ENCODE results near the gene NUTM1.

The NUTM1 gene, protein sequence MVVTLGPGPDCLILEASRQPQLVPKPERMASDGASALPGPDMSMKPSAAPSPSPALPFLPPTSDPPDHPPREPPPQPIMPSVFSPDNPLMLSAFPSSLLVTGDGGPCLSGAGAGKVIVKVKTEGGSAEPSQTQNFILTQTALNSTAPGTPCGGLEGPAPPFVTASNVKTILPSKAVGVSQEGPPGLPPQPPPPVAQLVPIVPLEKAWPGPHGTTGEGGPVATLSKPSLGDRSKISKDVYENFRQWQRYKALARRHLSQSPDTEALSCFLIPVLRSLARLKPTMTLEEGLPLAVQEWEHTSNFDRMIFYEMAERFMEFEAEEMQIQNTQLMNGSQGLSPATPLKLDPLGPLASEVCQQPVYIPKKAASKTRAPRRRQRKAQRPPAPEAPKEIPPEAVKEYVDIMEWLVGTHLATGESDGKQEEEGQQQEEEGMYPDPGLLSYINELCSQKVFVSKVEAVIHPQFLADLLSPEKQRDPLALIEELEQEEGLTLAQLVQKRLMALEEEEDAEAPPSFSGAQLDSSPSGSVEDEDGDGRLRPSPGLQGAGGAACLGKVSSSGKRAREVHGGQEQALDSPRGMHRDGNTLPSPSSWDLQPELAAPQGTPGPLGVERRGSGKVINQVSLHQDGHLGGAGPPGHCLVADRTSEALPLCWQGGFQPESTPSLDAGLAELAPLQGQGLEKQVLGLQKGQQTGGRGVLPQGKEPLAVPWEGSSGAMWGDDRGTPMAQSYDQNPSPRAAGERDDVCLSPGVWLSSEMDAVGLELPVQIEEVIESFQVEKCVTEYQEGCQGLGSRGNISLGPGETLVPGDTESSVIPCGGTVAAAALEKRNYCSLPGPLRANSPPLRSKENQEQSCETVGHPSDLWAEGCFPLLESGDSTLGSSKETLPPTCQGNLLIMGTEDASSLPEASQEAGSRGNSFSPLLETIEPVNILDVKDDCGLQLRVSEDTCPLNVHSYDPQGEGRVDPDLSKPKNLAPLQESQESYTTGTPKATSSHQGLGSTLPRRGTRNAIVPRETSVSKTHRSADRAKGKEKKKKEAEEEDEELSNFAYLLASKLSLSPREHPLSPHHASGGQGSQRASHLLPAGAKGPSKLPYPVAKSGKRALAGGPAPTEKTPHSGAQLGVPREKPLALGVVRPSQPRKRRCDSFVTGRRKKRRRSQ

DNA sequence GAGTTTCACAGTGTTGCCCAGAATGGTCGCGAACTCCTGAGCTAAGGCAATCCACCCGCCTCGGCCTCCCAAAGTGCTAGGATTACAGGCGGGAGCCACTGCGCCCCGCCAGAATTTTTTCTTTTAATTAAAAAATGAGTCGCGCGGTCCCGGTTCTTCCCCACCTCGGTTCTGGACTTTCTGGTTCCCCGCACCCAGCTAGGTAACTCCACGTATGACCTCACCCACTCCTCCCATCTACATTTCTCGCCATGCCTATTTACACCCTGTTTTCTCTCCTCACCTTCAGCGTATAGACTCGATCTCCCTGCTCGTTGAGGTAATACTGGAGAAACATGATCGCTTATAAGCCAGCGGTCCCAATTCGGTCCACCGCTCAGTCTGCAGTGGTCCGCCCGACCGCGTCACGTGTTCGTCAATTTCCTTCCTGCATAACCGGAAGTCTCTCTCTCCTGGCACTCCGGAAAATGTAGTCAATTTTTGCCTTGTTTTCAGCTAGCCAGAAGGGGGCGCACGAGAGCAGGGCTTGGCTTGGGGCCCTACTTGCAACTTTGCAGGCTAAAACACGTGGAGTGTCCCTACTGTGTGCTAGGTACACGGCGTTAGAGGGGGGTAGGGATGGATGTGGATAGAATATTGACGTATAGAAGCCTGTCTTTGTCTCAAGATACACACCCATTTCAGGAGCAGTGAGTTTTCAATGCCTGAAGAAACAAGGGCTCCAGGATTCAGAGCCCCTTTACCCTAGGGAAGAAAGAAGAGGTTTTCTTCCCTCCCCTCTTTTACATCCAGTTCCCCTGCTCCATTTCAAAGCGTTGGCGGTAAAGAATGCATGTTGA is at the start of gene NUTM1, which contains the start of gene NOP10:
TSS of gene NUTM1 (plus strand) at position 579 of the 839 bp plus-strand sequence. CDS start 382 bp downstream, outside the sequence.
TSS of gene NOP10 (minus strand) at position 400 of the 839 bp plus-strand sequence. CDS start at position 337, 63 bp downstream.
- TF ChIP-seq, protein P1, sequence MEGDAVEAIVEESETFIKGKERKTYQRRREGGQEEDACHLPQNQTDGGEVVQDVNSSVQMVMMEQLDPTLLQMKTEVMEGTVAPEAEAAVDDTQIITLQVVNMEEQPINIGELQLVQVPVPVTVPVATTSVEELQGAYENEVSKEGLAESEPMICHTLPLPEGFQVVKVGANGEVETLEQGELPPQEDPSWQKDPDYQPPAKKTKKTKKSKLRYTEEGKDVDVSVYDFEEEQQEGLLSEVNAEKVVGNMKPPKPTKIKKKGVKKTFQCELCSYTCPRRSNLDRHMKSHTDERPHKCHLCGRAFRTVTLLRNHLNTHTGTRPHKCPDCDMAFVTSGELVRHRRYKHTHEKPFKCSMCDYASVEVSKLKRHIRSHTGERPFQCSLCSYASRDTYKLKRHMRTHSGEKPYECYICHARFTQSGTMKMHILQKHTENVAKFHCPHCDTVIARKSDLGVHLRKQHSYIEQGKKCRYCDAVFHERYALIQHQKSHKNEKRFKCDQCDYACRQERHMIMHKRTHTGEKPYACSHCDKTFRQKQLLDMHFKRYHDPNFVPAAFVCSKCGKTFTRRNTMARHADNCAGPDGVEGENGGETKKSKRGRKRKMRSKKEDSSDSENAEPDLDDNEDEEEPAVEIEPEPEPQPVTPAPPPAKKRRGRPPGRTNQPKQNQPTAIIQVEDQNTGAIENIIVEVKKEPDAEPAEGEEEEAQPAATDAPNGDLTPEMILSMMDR (IDR thresholded peaks at IDR 0.05; ENCODE audit: borderline replicate concordance, control extremely low read depth, extremely low read depth, insufficient read depth, missing control alignments) = peak; percentile 84
- in situ Hi-C loops (cut with MboI; ENCODE audit: low sequenced_read_pairs, unreplicated experiment) = no loop called here
- DNase-seq (ENCODE audit: low spot score) = peak; percentile 84

DNA sequence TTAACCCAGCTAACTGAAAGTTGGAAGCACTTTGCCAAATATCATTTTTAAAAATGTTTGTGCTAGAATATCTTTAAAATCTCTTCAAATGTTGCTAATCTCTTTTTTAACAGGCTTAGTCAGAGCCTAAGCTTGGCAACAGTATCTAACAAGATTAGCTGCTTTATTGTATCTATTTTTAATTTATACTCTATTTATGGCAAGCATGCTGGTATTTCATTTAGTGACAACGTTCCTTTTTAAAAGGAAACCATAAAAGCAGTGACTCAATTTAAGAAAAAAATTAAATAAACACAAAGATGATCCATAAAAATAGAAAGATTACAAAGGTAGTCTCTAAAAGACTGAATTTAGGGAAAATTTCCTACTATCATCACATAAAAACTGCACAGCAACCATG is 46.1 kb upstream of the NUTM1 start:
- TF ChIP-seq, protein P1 (IDR thresholded peaks at IDR 0.05; ENCODE audit: borderline replicate concordance, control extremely low read depth, extremely low read depth, insufficient read depth, missing control alignments) = no peak
- no peak for DNase-seq (ENCODE audit: low spot score)
- in situ Hi-C loops (cut with MboI; ENCODE audit: low sequenced_read_pairs, unreplicated experiment) = no loop called here

DNA sequence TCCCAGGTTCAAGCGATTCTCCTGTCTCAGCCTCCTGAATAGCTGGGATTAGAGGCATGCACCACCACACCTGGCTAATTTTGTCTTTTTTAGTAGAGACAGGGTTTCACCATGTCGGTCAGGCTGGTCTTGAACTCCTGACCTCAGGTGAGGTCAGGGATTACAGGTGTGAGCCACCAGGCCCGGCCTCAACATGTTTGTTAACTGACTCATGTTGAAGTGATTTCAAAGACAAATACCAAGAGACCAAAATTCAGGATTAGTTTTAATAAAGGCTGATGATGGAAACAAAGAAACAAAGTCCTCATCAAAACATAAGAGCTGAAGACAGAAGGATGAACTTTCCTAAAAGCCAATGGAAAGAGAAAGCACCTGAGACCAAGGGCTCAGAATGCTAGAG is 42.1 kb upstream of the NUTM1 start:
- in situ Hi-C loops (cut with MboI; ENCODE audit: low sequenced_read_pairs, unreplicated experiment) = no loop called here
- TF ChIP-seq, protein P1 (IDR thresholded peaks at IDR 0.05; ENCODE audit: borderline replicate concordance, control extremely low read depth, extremely low read depth, insufficient read depth, missing control alignments) = no peak

DNA sequence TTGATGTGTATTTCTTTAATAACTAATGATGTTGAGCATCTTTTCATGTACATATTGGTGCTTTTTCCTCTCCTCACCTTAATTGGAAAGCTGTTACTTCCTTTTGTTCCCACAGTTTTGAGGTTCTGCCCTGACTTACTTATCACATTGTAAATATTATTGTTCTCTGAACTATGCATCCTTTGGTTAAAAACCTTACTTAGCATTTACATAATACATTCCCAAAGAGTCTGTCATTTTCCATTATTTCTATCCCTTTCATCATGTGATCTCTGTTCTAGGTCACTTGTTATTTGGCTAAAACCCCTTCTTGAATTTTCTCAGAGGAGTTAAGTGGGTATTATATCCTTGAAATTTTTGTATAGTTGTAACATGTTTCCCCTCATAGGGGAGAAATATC is 38.5 kb upstream of the NUTM1 start:
- DNase-seq (ENCODE audit: low spot score) = no peak
- in situ Hi-C loops (cut with MboI; ENCODE audit: low sequenced_read_pairs, unreplicated experiment) = no loop called here
- TF ChIP-seq, protein P1 (IDR thresholded peaks at IDR 0.05; ENCODE audit: borderline replicate concordance, control extremely low read depth, extremely low read depth, insufficient read depth, missing control alignments) = no peak

More for the DNA sequence above, 42.1 kb upstream of the NUTM1 start:
- no peak for DNase-seq (ENCODE audit: low spot score)

DNA sequence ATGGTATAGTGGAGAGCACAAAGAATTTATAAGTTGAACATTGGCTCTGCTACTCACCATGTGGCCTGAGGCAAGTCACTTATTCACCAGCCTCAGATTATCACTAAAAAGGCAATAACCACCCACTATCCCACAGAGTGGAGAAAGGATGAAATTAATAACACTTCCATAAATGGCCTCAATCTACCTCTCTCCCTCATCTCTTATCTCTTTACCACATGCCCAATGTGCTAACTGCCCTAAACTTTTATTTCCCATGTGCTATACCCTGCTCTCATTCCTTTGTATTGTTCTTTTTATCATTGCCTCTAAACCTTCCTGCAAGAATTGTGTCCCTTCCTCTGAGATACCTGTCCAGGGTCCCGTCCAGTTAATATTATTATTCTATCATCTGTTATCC is 31.6 kb upstream of the NUTM1 start:
- in situ Hi-C loops (cut with MboI; ENCODE audit: low sequenced_read_pairs, unreplicated experiment) = no loop called here
- TF ChIP-seq, protein P1 (IDR thresholded peaks at IDR 0.05; ENCODE audit: borderline replicate concordance, control extremely low read depth, extremely low read depth, insufficient read depth, missing control alignments) = no peak
- DNase-seq (ENCODE audit: low spot score) = no peak

Data from GM13976 (cell line).